HG03460 (cell line): ENCODE measurements around the gene DBN1.

Experiments
- ATAC-seq: cut with Tn5 transposase; IDR thresholded peaks from one replicate; pipeline ENCODE4 v1.9.1; 2021; ENCODE audit not compliant: unreplicated experiment

Gene DBN1

GRCh38 chr5:177410575-177410974 is 62.9 kb downstream of the DBN1 start:
- no peak for ATAC-seq

GRCh38 chr5:177409043-177409801 is 64.2 kb downstream of the DBN1 start, which contains the start of gene F12:
Gene F12, minus strand, starts transcription at chr5:177409564. Its CDS starts 37 bp downstream, at chr5:177409527.
- ATAC-seq: no peak
